Measurements from ENCODE around the gene SYT15.

The SYT15 gene

GRCh38 chr10:46550076-46550790, 28.7 kb upstream of the SYT15 start:
- no peak for DNase-seq (ENCODE audit: low read depth)
- no peak for TF ChIP-seq MYC (IDR thresholded peaks at IDR 0.05; ENCODE audit: low read depth, low read length)
- TF ChIP-seq CTCF (IDR thresholded peaks at IDR 0.05; ENCODE audit: low read depth, low read length) = no peak
- H3K4me3 ChIP-seq (ENCODE audit: low read depth, low read length) = no peak overlapping the region

GRCh38 chr10:46550795-46551700, 27.9 kb upstream of the SYT15 start:
- peak; percentile 46 for DNase-seq (ENCODE audit: low read depth)
- no peak overlapping the region for H3K4me3 ChIP-seq (ENCODE audit: low read depth, low read length)
- no peak for TF ChIP-seq POLR2A (IDR thresholded peaks at IDR 0.05; ENCODE audit: extremely low read depth, insufficient read length)
- no peak for TF ChIP-seq CTCF (IDR thresholded peaks at IDR 0.05; ENCODE audit: low read depth, low read length)
- no peak for TF ChIP-seq MAX (IDR thresholded peaks at IDR 0.05; ENCODE audit: low read depth, low read length)
- no peak for TF ChIP-seq MYC (IDR thresholded peaks at IDR 0.05; ENCODE audit: low read depth, low read length)

GRCh38 chr10:46551701-46552525, 27.0 kb upstream of the SYT15 start:
- TF ChIP-seq MYC (IDR thresholded peaks at IDR 0.05; ENCODE audit: low read depth, low read length) = no peak
- no peak for TF ChIP-seq CTCF (IDR thresholded peaks at IDR 0.05; ENCODE audit: low read depth, low read length)
- no peak for TF ChIP-seq MAX (IDR thresholded peaks at IDR 0.05; ENCODE audit: low read depth, low read length)
- no peak for TF ChIP-seq POLR2A (IDR thresholded peaks at IDR 0.05; ENCODE audit: extremely low read depth, insufficient read length)
- no peak for DNase-seq (ENCODE audit: low read depth)
- H3K4me3 ChIP-seq (ENCODE audit: low read depth, low read length) = no peak overlapping the region

- no peak overlapping the region for H3K4me3 ChIP-seq (ENCODE audit: low read depth, low read length)
- DNase-seq (ENCODE audit: low read depth) = no peak
- TF ChIP-seq POLR2A (IDR thresholded peaks at IDR 0.05; ENCODE audit: extremely low read depth, insufficient read length) = no peak
- TF ChIP-seq CTCF (IDR thresholded peaks at IDR 0.05; ENCODE audit: low read depth, low read length) = no peak
- TF ChIP-seq MAX (IDR thresholded peaks at IDR 0.05; ENCODE audit: low read depth, low read length) = no peak
- no peak for TF ChIP-seq MYC (IDR thresholded peaks at IDR 0.05; ENCODE audit: low read depth, low read length)
Measured at GRCh38 chr10:46552526-46553237, 26.2 kb upstream of the SYT15 start.

- H3K4me3 ChIP-seq (ENCODE audit: low read depth, low read length) = no peak overlapping the region
- no peak for DNase-seq (ENCODE audit: low read depth)
- TF ChIP-seq MAX (IDR thresholded peaks at IDR 0.05; ENCODE audit: low read depth, low read length) (no peak), CTCF (IDR thresholded peaks at IDR 0.05; ENCODE audit: low read depth, low read length) (no peak), MYC (IDR thresholded peaks at IDR 0.05; ENCODE audit: low read depth, low read length) (no peak), POLR2A (IDR thresholded peaks at IDR 0.05; ENCODE audit: extremely low read depth, insufficient read length) (no peak)
Measured at GRCh38 chr10:46553238-46554049, 25.5 kb upstream of the SYT15 start.

Data from NB4 (cell line).